GM19372 (cell line): ENCODE data around the gene PRKD1.
"Not testable (repeated sequence)": the region's sequence is repeated elsewhere in the genome, so short reads cannot be mapped to it uniquely, and the experiment has no call there.

ENCODE experiments used
- ATAC-seq: cut with Tn5 transposase; IDR thresholded peaks from one replicate; pipeline ENCODE4 v1.9.1; 2021; ENCODE audit warnings: mild to moderate bottlenecking, low read depth, moderate library complexity; ENCODE audit not compliant: unreplicated experiment

PRKD1 gene

DNA sequence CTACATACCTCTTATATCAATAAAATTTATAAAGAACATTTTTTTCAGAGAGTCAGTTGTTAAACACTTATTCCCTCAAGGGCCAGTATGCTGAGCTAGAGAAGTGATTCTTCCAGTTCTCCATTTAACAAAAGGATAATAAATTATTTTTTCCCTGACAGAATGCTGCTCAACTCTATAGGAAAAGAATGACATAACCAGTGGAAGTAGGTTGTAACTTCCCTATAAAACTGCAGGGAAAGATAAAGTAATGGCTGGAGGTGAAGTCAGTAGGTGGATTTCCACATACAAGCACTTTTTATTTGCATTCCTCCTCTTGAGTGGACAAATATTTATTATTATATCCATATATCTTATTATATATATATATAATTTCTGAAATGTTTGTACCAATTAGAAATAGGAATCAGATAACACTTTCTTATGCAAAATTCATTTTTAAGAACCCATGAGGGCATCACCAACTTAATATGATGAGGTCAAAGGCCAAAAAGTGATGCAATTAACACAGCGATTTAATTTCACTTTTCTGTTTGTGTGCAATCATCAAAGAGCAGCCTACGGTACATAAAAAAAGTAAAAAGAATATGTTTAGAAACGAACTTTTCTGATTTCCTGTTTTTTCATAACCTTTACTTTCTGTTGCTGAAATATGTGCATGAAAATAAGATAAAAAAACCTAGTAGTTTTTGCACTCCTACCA lies 175.3 kb downstream of the PRKD1 start:
- no peak for ATAC-seq

DNA sequence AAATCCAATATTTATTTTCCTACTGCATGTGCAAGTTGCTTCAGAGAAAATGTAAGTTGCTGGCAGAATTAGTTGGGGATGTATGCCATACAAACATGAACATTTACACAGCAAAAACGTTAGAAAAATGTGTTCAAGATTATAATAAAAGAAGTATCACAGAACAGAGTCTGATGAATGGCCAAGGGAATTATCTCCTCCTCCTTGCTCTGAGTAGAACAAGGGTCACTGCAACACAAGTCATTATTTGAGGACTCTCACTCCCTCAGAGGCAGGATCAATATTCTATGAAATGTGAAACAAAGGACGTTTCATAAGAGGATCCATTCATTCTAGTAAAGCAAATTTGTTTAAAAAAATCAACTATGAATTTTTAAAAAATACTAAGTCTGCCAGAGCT lies 177.8 kb downstream of the PRKD1 start:
- ATAC-seq = no peak

DNA sequence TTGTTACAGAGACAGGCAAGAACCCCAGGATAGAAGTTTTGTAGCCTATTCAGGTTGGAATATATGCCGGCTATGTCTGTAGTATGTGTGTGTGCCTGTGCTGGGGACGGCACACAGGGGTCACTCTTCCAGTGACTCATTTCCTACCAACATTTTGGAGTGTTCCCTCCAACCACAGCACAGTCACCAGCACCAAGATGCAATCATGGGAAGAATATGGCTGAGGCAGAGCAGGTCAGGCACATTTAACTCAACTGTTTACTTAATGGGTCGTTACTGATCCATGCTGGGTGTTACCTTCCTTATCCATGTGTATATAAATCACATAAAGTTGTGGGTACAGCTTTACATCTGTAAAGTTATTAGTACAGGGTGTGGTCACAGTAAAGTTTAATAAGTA lies 178.3 kb downstream of the PRKD1 start:
- ATAC-seq = no peak

DNA sequence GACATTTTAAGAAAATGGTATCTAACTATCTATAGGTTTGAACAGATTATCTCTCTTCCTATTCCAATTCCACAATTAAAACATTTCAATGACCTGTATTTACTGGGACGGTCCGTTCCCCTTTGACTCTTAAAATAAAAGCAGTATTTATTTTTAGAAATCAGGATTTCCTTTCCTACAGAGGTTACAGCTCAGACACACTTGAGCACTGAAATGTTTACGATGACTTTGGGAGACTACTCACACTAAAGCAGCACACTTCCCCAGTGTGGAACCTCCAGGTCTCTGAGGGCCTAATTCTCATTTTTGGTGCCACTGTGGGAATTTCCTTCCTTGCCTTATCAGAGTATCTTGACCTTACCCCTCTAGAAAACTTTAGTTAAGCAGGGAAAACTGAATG lies 181.8 kb downstream of the PRKD1 start:
- no peak for ATAC-seq

DNA sequence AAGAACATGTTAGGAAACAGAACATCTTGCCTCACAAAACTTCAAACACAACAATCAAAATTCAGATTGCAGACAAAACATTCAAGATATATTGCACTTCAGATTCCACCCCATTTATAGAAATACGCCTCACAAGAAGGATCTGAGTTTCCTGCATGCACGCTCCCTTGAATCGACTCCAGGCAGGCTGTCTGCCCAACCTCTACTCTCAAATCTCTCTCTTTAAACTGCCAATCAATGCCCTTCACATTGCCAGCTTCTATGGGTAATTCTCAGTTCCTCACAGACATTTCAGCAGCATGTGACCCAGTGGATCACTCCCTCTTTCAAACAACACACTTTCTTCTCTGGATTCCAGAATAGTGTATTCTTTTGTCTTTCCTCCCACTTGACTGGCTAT lies 184.1 kb downstream of the PRKD1 start:
- no peak for ATAC-seq

DNA sequence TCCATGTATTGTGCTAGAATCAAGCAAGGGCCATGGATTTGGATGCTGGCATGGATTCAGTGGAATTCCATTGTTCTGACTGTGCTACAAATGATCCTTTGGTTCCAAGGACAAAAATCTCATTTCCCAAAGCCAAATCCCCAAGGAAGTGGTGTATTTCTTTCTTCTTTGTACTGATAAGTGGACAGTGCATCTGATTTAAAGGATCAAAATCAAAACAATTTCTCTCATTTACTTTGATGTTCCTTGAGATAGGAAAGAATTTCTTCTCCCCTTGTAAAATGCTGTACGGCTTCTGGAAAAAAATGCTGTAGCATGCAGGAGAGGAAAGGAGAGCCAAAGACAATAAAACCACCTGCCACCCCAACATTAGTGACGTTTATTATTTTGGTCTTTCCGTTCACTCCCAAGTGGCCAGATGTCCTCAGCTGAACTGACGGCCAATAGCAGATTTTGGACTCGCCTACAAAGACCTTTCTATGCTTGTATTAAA lies 185.7 kb downstream of the PRKD1 start:
- ATAC-seq = no peak

DNA sequence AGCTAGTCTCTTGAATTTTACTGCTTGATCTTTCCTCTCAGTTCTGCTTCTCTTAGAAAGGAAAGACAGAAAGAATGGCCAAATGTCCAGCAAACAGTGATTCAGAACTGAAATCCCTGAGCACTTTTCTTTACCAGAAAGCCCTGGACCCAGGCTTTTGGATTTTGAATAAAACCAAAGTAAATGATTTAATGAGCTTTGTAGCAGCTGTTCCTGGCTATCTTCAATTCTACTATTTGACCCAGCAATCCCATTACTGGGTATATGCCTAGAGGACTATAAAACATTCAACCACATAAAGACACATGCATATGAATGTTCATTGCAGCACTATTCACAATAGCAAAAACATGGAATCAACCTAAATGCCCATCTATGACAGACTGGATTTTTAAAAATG lies 187.2 kb downstream of the PRKD1 start:
- no peak for ATAC-seq

DNA sequence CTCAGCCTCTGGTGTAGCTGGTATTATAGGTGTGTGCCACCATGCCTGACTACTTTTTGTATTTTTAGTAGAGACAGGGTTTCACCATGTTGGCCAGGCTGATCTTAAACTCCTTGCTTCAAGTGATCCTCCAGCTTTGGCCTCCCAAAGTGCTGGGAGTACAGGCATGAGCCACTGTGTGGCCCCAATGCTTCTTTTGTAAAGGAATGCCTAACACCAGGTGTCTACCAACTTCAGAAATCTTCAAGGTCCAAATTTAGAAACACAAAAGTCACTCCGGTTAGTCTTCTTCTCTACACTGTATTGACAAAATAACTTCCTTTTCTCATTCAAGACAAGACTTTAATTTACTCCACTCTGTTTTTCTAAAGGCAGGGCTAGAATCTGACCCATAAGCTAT lies 188.7 kb downstream of the PRKD1 start:
- no peak for ATAC-seq

DNA sequence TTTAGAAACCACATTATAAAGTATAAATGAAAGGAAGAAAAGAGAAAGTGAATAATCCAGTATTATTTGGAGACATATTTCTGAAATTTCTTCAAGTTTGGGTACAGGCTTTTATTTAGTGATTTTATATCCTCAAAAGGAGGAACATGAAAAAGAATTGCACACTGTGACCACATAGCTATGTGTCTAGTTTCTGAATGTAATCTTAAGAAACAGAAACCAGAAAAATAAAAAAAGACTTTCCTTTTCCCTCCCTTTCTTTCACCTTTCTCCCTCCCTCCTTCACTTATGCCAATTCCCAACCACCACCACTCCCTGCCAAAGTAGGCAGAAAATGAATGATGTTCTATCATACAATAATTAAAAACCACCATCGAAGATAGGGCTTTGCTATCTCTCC lies 189.6 kb downstream of the PRKD1 start:
- no peak for ATAC-seq

DNA sequence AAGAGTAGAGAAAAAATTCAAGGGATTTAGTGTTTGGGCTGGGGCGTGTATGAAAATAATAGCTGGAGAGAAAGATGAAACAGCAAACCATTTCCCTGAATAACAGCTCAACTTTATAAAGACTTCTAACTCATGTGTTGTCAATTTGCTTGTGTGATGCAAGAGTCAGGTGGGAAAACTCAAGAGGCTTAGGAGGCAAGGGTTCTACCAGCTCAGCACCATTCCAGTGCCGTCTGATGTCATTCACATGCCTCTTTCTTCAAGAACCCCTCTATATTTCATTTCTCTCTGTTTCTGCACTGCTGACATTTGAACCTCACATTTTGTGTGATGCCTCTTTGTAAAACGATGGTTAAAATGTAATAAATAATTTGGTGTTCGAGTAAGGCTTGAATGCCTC lies 192.2 kb downstream of the PRKD1 start:
- no peak for ATAC-seq

DNA sequence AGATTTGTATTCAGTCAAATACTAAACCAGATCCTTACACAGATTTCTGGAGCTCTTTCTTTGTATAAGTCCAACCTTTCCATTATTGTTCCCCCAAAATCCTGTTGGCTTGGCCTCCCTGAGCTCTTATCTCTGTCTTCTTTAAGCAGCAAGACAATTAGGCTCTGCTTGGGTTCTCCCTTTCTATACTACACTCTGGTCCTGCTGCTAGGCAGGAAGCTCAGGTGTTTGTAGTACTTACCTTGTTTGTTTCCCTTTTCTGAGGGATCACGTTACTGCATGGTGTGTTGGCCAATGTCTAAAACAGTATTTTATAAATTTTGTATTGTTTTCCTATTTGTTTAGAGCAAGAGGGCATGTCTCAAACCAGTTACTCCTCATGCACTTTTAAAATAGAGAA lies 192.9 kb downstream of the PRKD1 start:
- ATAC-seq = no peak

DNA sequence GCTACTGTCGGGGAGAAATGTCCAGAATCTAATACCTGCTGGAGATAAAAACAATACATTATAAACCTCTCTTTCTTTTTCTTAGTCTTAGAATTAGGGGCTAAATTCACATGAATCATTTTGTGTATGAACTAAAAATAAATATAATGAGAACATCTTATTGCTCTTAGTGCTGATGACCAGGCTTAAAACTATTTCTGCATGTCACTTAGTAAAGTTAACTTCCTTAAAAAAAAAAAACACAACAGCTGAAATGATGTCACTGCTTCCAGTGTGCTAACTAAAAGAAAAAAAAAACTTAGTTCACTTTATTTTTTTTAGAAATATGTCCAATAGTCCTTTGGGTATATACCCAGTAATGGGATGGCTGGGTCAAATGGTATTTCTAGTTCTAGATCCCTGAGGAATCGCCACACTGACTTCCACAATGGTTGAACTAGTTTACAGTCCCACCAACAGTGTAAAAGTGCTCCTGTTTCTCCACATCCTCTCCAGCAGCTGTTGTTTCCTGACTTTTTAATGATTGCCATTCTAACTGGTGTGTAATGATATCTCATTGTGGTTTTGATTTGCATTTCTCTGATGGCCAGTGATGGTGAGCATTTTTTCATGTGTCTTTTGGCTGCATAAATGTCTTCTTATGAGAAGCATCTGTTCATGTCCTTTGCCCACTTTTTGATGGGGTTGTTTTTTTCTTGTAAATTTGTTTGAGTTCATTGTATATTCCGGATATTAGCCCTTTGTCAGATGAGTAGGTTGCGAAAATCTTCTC lies 200.9 kb downstream of the PRKD1 start:
- ATAC-seq = not testable (repeated sequence)

DNA sequence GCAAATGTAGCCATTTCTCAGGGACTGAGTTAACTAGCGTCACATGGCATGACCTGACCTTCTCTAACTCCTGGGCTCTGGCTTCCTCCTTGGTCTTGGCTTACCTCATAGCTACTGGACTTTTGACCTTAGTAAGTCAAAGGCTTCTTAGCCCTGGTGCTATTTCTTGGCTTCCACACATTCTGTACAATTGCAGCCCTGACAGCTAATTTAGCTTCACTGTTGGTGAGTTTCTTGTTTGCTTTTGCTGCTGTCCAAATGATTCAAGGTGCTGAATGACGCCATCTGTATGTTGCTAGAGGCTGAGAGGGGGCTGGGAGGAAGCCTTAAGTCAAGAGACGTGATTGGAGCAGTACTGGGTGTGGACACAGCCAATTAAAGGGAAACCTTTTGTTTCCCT lies 202.7 kb downstream of the PRKD1 start:
- no peak for ATAC-seq

DNA sequence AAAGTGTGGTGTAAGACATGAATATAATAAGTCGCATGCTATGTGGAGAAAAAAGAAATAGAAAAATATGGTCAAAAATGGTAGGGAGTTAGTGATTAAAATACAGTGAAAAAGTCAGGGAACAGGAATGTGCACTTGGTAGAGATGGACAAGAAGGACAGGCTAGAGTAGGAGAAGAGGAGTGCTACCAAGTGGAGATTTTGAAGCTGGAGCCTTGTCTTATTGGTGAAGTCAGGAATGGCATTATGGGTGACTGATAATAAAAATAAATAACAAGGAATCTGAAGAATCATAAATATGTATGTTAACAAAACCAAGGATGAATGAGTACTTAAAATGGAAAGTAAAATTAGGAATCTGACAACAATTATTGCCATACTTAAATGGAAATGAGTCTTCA lies 204.8 kb downstream of the PRKD1 start:
- ATAC-seq = no peak

DNA sequence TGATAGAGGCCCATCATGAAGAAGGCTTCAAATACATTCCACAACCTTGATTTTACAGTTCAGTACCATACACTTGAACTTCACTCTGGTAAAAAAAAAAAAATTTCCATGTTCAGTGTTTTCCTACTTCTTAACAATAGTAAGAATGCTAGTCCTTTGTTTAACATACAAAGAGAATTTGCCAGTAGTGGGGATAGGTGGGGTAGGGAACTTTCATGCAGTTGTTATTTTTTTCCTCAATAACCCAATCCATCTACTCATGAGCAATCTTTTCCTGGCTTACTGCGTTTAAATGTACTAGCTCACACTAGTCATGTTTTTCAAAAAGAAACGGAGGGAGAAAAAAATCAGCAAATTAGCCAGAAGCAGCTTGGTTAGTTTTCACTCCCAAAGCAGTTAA lies 206.1 kb downstream of the PRKD1 start:
- ATAC-seq = no peak

DNA sequence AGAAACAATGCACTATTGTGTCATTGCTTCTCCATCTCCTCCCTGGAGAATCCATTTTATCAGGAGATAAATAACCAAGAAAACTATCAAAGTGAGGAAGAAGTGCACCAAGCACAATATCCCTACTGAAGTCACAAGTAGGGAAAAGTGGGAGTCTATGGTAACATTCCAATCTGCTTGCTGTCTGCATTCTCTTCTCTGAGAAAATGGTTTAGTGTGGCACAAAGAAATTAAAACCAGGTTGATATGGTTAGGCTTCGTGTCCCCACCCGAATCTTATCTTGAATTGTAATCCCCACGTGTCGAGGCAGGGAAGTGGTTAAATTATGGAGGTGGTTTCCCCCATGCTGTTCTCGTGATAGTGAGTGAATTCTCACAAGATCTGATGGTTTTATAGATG lies 209.7 kb downstream of the PRKD1 start:
- no peak for ATAC-seq

DNA sequence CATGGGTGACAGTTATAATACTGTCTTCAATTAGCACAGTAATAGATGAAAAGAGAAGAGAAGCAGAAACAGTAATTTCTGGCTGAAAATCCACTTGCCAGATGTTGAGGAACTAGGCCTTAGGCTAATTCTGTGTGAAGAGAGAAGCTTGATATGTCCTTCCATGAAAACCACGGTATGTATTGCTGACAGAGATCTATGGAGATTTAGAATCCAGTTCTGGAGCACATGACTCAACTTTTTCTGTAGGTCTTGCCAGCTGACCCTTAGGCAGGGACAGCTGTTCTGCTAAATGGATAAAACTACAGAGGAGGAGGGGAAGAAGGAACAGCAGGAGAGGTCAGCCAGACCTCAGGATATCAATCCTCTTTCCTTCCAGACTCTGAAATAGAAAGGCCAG lies 211.5 kb downstream of the PRKD1 start:
- no peak for ATAC-seq

DNA sequence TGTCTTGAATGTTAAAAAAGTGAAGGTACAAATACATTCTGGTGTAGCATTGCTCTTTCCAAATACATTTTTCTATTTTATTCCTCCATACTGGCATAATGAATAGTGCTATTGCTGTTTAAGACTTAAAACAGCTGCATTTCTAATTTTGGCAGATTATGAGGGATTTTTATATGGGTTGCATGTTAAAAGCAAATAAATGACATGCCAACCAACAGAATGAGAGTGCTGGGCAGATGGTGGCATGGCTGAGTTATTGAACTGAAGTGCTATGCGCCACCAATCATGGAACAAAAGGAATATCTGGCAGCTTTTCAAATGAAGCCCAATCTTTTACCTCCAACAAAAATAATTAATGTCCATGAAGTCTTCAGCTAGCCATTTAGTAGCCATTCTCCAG lies 215.0 kb downstream of the PRKD1 start:
- no peak for ATAC-seq

DNA sequence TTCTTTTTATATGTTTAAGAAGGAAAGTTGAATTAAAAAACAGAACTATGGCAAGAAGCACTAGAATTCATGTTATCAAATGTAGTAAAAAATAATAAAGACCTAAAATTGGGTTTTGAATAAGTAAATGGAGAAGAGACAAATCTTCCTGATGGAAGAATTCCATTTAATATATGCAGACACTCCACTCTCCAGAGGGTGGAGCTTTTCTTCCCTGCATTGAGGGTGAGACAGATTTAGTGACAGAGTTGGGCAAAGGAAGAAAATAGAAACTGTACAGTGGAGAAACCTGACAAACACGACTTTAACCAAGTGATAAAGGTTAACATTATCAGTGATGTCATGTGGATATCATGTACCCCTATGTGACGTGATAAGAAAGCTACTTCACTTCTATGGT lies 217.6 kb downstream of the PRKD1 start:
- ATAC-seq = no peak

DNA sequence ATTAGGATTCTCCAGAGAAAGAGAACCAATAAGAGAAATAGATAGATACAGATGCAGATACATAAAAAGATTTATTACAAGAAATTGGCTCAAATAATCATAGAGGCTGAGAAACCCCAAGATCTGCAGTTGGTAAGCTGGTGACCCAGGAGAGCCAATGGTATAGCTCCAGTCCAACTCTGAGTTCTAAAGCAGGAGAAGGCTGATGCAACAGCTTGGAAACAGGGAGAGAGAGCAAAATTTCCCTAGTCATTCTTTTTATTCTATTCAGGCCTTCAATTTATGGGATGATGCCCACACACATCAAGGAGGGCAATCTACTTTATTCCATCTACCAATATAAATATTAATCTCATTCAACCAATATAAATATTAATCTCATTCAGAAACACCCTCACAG lies 218.2 kb downstream of the PRKD1 start:
- no peak for ATAC-seq

DNA sequence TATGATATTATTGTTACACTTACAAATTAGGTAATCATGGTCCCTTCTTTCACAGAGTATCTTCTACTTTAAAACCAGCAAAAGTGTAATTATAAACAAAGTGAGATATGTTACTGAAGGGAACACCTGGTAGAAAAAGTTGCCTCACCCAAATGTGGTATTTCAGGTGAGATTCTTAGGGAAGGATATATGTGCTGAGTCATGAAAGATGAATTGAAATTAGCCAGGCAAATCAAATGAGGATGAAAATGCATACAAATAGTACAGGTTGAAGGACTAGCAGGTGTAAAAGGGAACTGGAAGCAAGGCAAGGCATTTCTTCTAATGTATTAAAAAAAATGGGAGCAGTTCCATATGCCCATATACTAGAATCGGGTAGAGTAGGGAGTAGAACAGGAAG lies 220.9 kb downstream of the PRKD1 start:
- ATAC-seq = no peak

DNA sequence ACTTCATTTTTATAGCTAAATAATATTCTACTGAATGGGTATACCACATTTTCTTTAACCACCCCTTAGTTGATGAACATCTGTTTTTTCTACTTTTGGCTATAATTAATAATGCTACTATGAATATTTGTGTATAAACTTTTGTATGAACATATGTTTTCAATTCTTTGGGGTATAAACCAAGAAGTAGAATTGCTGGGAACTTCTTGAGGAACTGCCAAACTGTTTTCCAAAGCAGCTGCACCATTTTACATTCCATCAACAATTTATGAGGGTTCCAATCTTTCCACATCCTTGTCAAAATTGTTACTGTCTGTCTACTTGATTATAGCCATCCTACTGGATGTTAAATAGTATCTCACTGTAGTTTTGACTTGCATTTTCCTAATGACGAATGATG lies 221.8 kb downstream of the PRKD1 start:
- no peak for ATAC-seq
